Urinary bladder (tissue), 4 donors: ENCODE measurements around the gene ALAS1. TPM values are rescaled to one million over a fixed set of nuclear protein-coding genes. Genes with fewer than 3 reads are reported as not detected.
A peak's percentile ranks its signal among the peaks of the same experiment; 100 is the strongest.
"Not testable (repeated sequence)": the region's sequence is repeated elsewhere in the genome, so short reads cannot be mapped to it uniquely, and the experiment has no call there.

ENCODE experiments used
- DNase-seq: peaks from one replicate; pipeline ENCODE4 v3.0.0-alpha.2; 2015; ENCODE audit errors: extremely low spot score
- H3K27ac ChIP-seq: one replicate; pipeline ENCODE4 v1.5.1; 2013; ENCODE audit warnings: low read depth, mild to moderate bottlenecking, moderate library complexity
- H3K36me3 ChIP-seq: one replicate; pipeline ENCODE4 v1.6.1; 2013; ENCODE audit warnings: mild to moderate bottlenecking, moderate library complexity; ENCODE audit not compliant: insufficient read depth
- H3K4me1 ChIP-seq: one replicate; pipeline ENCODE4 v1.6.1; 2013; ENCODE audit warnings: mild to moderate bottlenecking, moderate library complexity; ENCODE audit not compliant: insufficient read depth
- H3K4me3 ChIP-seq: one replicate; pipeline ENCODE4 v1.5.1; 2013; ENCODE audit warnings: low read depth, low read length
- WGBS: extraction: QIAGEN DNeasy Blood & Tissue Kit; methylation state at CpG from one replicate; pipeline ENCODE4 v1.1.7; 2013; 5-methylcytosine and 5-hydroxymethylcytosine counted together
- polyA plus RNA-seq: library from polyadenylated mRNA; stranded (reverse); fragments of 200-250 nt; gene quantifications from one replicate; pipeline ENCODE4 v1.2.3, GENCODE V29; 2013
- total RNA-seq: library from RNA; depleted of rRNA; stranded (reverse); fragments of >200 nt; gene quantifications from one replicate; pipeline ENCODE4 v1.2.3, GENCODE V29; 2014
- donor health status: healthy with polysubstance abuse.
- donor health status: healthy.

Gene ALAS1
- total RNA-seq (24.1 TPM), polyA plus RNA-seq (56.7 TPM)

GRCh38 chr3:52197842-52198625 is at the start of gene ALAS1:
TSS of gene ALAS1 (plus strand) at chr3:52198160. CDS start at chr3:52199242, 1,082 bp downstream.
- Histone ChIP-seq H3K36me3 (peaks cover 3% of the 10 kb centered on the region), H3K4me1 (peaks cover 3% of the 10 kb centered on the region), H3K4me3 (peak within 1 kb of the TSS; percentile 63), H3K27ac (peak within 1 kb of the TSS; percentile 65)
- under 1% methylated on average over 71 of the region's 71 CpGs for WGBS
- peak; percentile 76 for DNase-seq

GRCh38 chr3:52149021-52149420 is 48.9 kb upstream of the ALAS1 start:
- Histone ChIP-seq H3K4me3 (no peak overlapping the region), H3K27ac (no peak overlapping the region), H3K4me1 (no peaks in the 10 kb centered on the region), H3K36me3 (no peaks in the 10 kb centered on the region)
- WGBS = 97% methylated on average over 8 of the region's 8 CpGs
- DNase-seq = no peak

GRCh38 chr3:52149726-52150125 is 48.2 kb upstream of the ALAS1 start:
- no peaks in the 10 kb centered on the region for H3K4me1 ChIP-seq
- DNase-seq = no peak
- 96% methylated on average over 11 of the region's 11 CpGs for WGBS

GRCh38 chr3:52150357-52150756 is 47.6 kb upstream of the ALAS1 start:
- Histone ChIP-seq H3K36me3 (no peaks in the 10 kb centered on the region), H3K4me3 (no peak overlapping the region), H3K4me1 (no peaks in the 10 kb centered on the region), H3K27ac (no peak overlapping the region)
- no peak for DNase-seq
- WGBS = 91% methylated on average over 3 of the region's 3 CpGs

More at GRCh38 chr3:52149726-52150125, 48.2 kb upstream of the ALAS1 start:
- no peaks in the 10 kb centered on the region for H3K36me3 ChIP-seq
- H3K4me3 ChIP-seq = no peak overlapping the region
- H3K27ac ChIP-seq = no peak overlapping the region

- H3K27ac ChIP-seq = no peak overlapping the region
- no peak overlapping the region for H3K4me3 ChIP-seq
- DNase-seq = no peak
- no peaks in the 10 kb centered on the region for H3K36me3 ChIP-seq
- 86% methylated on average over 4 of the region's 4 CpGs for WGBS
- H3K4me1 ChIP-seq = no peaks in the 10 kb centered on the region
Observed at GRCh38 chr3:52150860-52151259, 47.1 kb upstream of the ALAS1 start.

GRCh38 chr3:52151991-52152390 is 46.0 kb upstream of the ALAS1 start:
- H3K4me3 ChIP-seq, H3K36me3 ChIP-seq, DNase-seq, H3K4me1 ChIP-seq, H3K27ac ChIP-seq: not testable (repeated sequence)
- WGBS = 92% methylated on average over 4 of the region's 4 CpGs

GRCh38 chr3:52153389-52154096 is 44.4 kb upstream of the ALAS1 start:
- H3K4me1 ChIP-seq = no peaks in the 10 kb centered on the region
- H3K36me3 ChIP-seq = no peaks in the 10 kb centered on the region
- WGBS = 11% methylated on average over 18 of the region's 18 CpGs
- no peak overlapping the region for H3K27ac ChIP-seq
- peak overlapping the region; percentile 54 for H3K4me3 ChIP-seq
- DNase-seq = no peak

GRCh38 chr3:52154135-52155094 is 43.5 kb upstream of the ALAS1 start, which contains the start of gene POC1A:
TSS of gene POC1A (minus strand) at chr3:52154423. CDS start at chr3:52154372, 51 bp downstream.
- WGBS = under 1% methylated on average over 83 of the region's 83 CpGs
- no peaks in the 10 kb centered on the region for H3K4me1 ChIP-seq
- H3K4me3 ChIP-seq = peak within 1 kb of the TSS; percentile 54
- H3K36me3 ChIP-seq = no peaks in the 10 kb centered on the region
- DNase-seq = peak; percentile 95
- peak within 1 kb of the TSS; percentile 88 for H3K27ac ChIP-seq

GRCh38 chr3:52155912-52156311 is 42.0 kb upstream of the ALAS1 start:
- Histone ChIP-seq H3K27ac (no peak overlapping the region), H3K36me3 (no peaks in the 10 kb centered on the region), H3K4me3 (no peak overlapping the region), H3K4me1 (no peaks in the 10 kb centered on the region)
- 88% methylated on average over 4 of the region's 4 CpGs for WGBS
- DNase-seq = no peak

GRCh38 chr3:52159503-52159902 is 38.5 kb upstream of the ALAS1 start:
- Histone ChIP-seq H3K4me1 (no peaks in the 10 kb centered on the region), H3K4me3 (no peak overlapping the region), H3K36me3 (no peaks in the 10 kb centered on the region), H3K27ac (no peak overlapping the region)
- no peak for DNase-seq
- WGBS = 18% methylated on average over 1 of the region's 1 CpG

- WGBS = 87% methylated on average over 7 of the region's 7 CpGs
- Histone ChIP-seq H3K4me1 (no peaks in the 10 kb centered on the region), H3K36me3 (no peaks in the 10 kb centered on the region), H3K27ac (no peak overlapping the region), H3K4me3 (no peak overlapping the region)
- DNase-seq = no peak
Observed at GRCh38 chr3:52162250-52162872, 35.6 kb upstream of the ALAS1 start.

GRCh38 chr3:52167240-52167639 is 30.7 kb upstream of the ALAS1 start:
- DNase-seq = no peak
- H3K4me3 ChIP-seq = no peak overlapping the region
- no peaks in the 10 kb centered on the region for H3K4me1 ChIP-seq
- H3K27ac ChIP-seq = no peak overlapping the region
- 46% methylated on average over 9 of the region's 9 CpGs for WGBS
- no peaks in the 10 kb centered on the region for H3K36me3 ChIP-seq

- not testable (repeated sequence) for H3K4me3 ChIP-seq, DNase-seq, H3K36me3 ChIP-seq, H3K27ac ChIP-seq, H3K4me1 ChIP-seq
- WGBS = over 99% methylated on average over 3 of the region's 3 CpGs
Observed at GRCh38 chr3:52170217-52170616, 27.7 kb upstream of the ALAS1 start.
